Measurements from ENCODE around the gene CD84. TPM values are rescaled to one million over a fixed set of nuclear protein-coding genes. Genes with fewer than 3 reads are reported as not detected.

CD84 gene
- polyA plus RNA-seq, 3 donors, result 14.5 to 33.5 (median 31.8) TPM

DNA sequence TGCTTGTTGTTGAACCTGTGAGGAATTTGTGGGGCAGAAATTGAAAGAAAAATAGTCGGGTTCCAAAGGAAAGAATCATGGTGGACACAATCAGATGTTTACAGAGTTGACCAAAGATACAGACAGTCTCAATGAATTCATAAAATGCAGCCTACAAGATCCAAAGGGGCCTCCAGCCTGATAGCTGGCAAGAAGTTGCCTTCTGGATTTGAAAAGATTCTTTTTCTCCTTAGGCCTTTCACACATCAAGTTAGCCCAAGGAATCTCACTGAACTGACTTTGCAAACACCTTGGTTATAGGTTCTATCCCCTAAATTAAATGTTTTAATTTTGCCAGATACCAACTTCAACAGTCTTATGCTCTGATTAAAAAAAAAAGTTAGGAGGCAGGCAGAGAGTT is 46.0 kb upstream of the CD84 start:
- Mint-ChIP-seq H3K9me3 (peaks cover 0 to 2% (median 0%) of the 10 kb centered on the region in 7 donors), H3K36me3 (no peaks in the 10 kb centered on the region), H3K27ac (peak overlapping the region in 2 of 7 donors; percentile 23 to 72), H3K27me3 (ENCODE audit: low read depth in 3 of 3) (peaks cover 0 to 3% (median 0%) of the 10 kb centered on the region in 3 donors), H3K4me3 (no peak overlapping the region), H3K4me1 (peaks cover 54% of the 10 kb centered on the region)
- intact Hi-C loops (cut with micrococcal nuclease), result no loop called here
- Histone ChIP-seq H3K36me3 (replicated peaks in 1 of 2; ENCODE audit: control insufficient read depth in 1 of 2, insufficient read depth in 2 of 2, low read length in 2 of 2) (no peaks in the 10 kb centered on the region), H2AFZ (ENCODE audit: insufficient read depth, low read depth, low read length, poor library complexity, severe bottlenecking) (no peak overlapping the region), H3K4me2 (replicated peaks; ENCODE audit: extremely low read depth, low read length, poor library complexity, severe bottlenecking) (peak overlapping the region; percentile 40), H3K27me3 (ENCODE audit: control insufficient read depth in 2 of 2, insufficient read depth in 2 of 2, low read length in 2 of 2) (no peaks in the 10 kb centered on the region), H3K4me3 (replicated peaks in 1 of 3; ENCODE audit: low read depth in 2 of 3, low read length in 3 of 3) (no peak overlapping the region), H3K9me3 (replicated peaks in 1 of 2; ENCODE audit: control insufficient read depth in 1 of 2, insufficient read depth in 1 of 2, low read length in 2 of 2) (no peaks in the 10 kb centered on the region), H3K79me2 (ENCODE audit: insufficient read depth, low read length) (no peaks in the 10 kb centered on the region), H3K27ac (ENCODE audit: low read depth in 1 of 2, low read length in 2 of 2) (peak overlapping the region in 1 of 2 donors; percentile 43), H3K9ac (ENCODE audit: insufficient read depth, low read length, poor library complexity, severe bottlenecking) (no peak overlapping the region), H3K4me1 (ENCODE audit: control insufficient read depth in 1 of 2, insufficient read depth in 2 of 2, low read length in 2 of 2) (peaks cover 36 to 44% of the 10 kb centered on the region in 2 donors), H4K20me1 (ENCODE audit: insufficient read depth, low read length) (no peaks in the 10 kb centered on the region)
- no CpG with 5 or more reads among the region's 1 CpG for WGBS (ENCODE audit: insufficient coverage)
- TF ChIP-seq, protein P1, sequence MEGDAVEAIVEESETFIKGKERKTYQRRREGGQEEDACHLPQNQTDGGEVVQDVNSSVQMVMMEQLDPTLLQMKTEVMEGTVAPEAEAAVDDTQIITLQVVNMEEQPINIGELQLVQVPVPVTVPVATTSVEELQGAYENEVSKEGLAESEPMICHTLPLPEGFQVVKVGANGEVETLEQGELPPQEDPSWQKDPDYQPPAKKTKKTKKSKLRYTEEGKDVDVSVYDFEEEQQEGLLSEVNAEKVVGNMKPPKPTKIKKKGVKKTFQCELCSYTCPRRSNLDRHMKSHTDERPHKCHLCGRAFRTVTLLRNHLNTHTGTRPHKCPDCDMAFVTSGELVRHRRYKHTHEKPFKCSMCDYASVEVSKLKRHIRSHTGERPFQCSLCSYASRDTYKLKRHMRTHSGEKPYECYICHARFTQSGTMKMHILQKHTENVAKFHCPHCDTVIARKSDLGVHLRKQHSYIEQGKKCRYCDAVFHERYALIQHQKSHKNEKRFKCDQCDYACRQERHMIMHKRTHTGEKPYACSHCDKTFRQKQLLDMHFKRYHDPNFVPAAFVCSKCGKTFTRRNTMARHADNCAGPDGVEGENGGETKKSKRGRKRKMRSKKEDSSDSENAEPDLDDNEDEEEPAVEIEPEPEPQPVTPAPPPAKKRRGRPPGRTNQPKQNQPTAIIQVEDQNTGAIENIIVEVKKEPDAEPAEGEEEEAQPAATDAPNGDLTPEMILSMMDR (IDR thresholded peaks at IDR 0.05), result no peak
- no peak for DNase-seq

DNA sequence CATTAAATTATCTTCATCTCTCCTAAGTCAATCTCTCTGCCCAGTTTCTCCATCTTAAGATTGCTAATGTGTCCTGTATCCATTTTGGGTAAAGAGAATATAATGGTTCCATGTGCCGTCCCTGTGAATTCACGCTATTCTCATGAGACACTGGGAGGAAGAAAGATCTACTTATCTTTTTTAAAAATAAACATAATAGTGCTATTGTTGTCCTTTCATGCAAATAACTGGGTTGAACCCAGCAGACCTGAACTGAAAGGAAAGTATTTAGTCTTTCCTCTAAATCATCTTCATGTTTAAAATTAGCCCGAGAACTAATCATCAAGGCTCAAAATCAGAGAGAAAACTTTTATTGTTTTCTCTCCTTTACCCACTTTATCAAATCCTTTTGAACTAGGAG is 45.2 kb upstream of the CD84 start:
- Histone ChIP-seq H3K9ac (ENCODE audit: insufficient read depth, low read length, poor library complexity, severe bottlenecking) (no peak overlapping the region), H3K4me2 (replicated peaks; ENCODE audit: extremely low read depth, low read length, poor library complexity, severe bottlenecking) (no peak overlapping the region), H3K79me2 (ENCODE audit: insufficient read depth, low read length) (no peaks in the 10 kb centered on the region), H3K4me3 (replicated peaks in 1 of 3; ENCODE audit: low read depth in 2 of 3, low read length in 3 of 3) (no peak overlapping the region), H2AFZ (ENCODE audit: insufficient read depth, low read depth, low read length, poor library complexity, severe bottlenecking) (no peak overlapping the region), H3K36me3 (replicated peaks in 1 of 2; ENCODE audit: control insufficient read depth in 1 of 2, insufficient read depth in 2 of 2, low read length in 2 of 2) (no peaks in the 10 kb centered on the region), H3K4me1 (ENCODE audit: control insufficient read depth in 1 of 2, insufficient read depth in 2 of 2, low read length in 2 of 2) (peaks cover 27 to 36% of the 10 kb centered on the region in 2 donors), H3K9me3 (replicated peaks in 1 of 2; ENCODE audit: control insufficient read depth in 1 of 2, insufficient read depth in 1 of 2, low read length in 2 of 2) (no peaks in the 10 kb centered on the region), H3K27ac (ENCODE audit: low read depth in 1 of 2, low read length in 2 of 2) (no peak overlapping the region), H3K27me3 (ENCODE audit: control insufficient read depth in 2 of 2, insufficient read depth in 2 of 2, low read length in 2 of 2) (no peaks in the 10 kb centered on the region), H4K20me1 (ENCODE audit: insufficient read depth, low read length) (no peaks in the 10 kb centered on the region)
- DNase-seq, result no peak
- peaks cover 0 to 2% (median 0%) of the 10 kb centered on the region in 7 donors for H3K9me3 Mint-ChIP-seq
- TF ChIP-seq, protein P1 (IDR thresholded peaks at IDR 0.05), result no peak
- no CpG with 5 or more reads among the region's 3 CpGs for WGBS (ENCODE audit: insufficient coverage)
- H3K27ac Mint-ChIP-seq, result no peak overlapping the region
- H3K36me3 Mint-ChIP-seq, result no peaks in the 10 kb centered on the region
- H3K4me3 Mint-ChIP-seq, result no peak overlapping the region
- intact Hi-C loops (cut with micrococcal nuclease), result no loop called here
- peaks cover 0 to 3% (median 0%) of the 10 kb centered on the region in 3 donors for H3K27me3 Mint-ChIP-seq (ENCODE audit: low read depth in 3 of 3)
- H3K4me1 Mint-ChIP-seq, result peaks cover 45% of the 10 kb centered on the region

Measured in CD14-positive monocyte (primary cell).